ENCODE measurements around the gene MCRS1.

- TF ChIP-seq, protein P1, sequence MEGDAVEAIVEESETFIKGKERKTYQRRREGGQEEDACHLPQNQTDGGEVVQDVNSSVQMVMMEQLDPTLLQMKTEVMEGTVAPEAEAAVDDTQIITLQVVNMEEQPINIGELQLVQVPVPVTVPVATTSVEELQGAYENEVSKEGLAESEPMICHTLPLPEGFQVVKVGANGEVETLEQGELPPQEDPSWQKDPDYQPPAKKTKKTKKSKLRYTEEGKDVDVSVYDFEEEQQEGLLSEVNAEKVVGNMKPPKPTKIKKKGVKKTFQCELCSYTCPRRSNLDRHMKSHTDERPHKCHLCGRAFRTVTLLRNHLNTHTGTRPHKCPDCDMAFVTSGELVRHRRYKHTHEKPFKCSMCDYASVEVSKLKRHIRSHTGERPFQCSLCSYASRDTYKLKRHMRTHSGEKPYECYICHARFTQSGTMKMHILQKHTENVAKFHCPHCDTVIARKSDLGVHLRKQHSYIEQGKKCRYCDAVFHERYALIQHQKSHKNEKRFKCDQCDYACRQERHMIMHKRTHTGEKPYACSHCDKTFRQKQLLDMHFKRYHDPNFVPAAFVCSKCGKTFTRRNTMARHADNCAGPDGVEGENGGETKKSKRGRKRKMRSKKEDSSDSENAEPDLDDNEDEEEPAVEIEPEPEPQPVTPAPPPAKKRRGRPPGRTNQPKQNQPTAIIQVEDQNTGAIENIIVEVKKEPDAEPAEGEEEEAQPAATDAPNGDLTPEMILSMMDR (IDR thresholded peaks at IDR 0.05; ENCODE audit: low read length), result no peak
- TF ChIP-seq EZH2phosphoT487 (IDR thresholded peaks at IDR 0.05; ENCODE audit: low read length), result no peak
- TF ChIP-seq EZH2 (optimal IDR thresholded peaks at IDR 0.05; ENCODE audit: low read depth, low read length), result no peak
These were observed 31.9 kb downstream of the MCRS1 start for GRCh38 chr12:49535921-49536525.
